ENCODE data around the gene ZNF263. TPM values are rescaled to one million over a fixed set of nuclear protein-coding genes. Genes with fewer than 3 reads are reported as not detected.

Gene ZNF263
- total and polyA plus RNA-seq, 9 of the 15 experiments (the other 6 are each of a cell fraction or from before 2014, with no cell fraction given), result 4.6 to 48.3 (median 31.8) TPM

DNA sequence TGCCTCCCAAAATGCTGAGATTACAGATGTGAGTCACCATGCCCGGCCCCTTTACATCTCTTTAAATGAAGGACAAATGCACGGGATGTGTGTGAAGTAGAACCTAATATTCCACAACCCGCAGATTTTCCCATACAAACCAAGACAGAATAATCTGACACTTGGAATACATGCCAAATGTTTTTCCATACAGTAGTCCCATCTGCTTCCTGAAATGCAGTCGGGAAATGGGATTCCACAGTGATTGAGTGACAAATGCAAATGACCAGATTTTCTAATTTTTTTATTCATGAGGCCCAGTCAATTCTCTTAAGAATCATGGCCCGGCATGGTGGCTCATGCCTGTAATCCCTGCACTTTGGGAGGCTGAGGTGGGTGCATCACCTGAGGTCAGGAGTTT is 41.5 kb upstream of the ZNF263 start:
- Histone ChIP-seq H3K36me3 (ENCODE audit: control insufficient read depth, insufficient read depth, low read length) (no peaks in the 10 kb centered on the region), H3K79me2 (ENCODE audit: control insufficient read depth, insufficient read depth, low read length) (no peaks in the 10 kb centered on the region), H4K20me1 (replicated peaks; ENCODE audit: control insufficient read depth, insufficient read depth, low read length) (no peaks in the 10 kb centered on the region), H3K4me2 (ENCODE audit: insufficient read depth, low read length) (no peak overlapping the region), H3K9me3 (replicated peaks; ENCODE audit: control insufficient read depth, insufficient read depth, low read depth, low read length) (peaks cover 4% of the 10 kb centered on the region), H3K4me1 (replicated peaks in 1 of 2; ENCODE audit: control insufficient read depth in 2 of 2, insufficient read depth in 2 of 2, low read length in 2 of 2) (no peaks in the 10 kb centered on the region), H2AFZ (ENCODE audit: low read depth, low read length) (no peak overlapping the region), H3K9me1 (ENCODE audit: control insufficient read depth, insufficient read depth, low read length) (no peaks in the 10 kb centered on the region), H3K9ac (ENCODE audit: insufficient read depth in 1 of 2, low read depth in 2 of 2, low read length in 2 of 2) (no peak overlapping the region), H3K4me3 (no peak overlapping the region), H3K27ac (ENCODE audit: extremely low read depth, low read depth, low read length) (no peak overlapping the region), H3K27me3 (ENCODE audit: control insufficient read depth in 2 of 2, insufficient read depth in 2 of 2, low read length in 2 of 2) (peaks cover 22 to 35% of the 10 kb centered on the region in 2 experiments)
- ATAC-seq, result no peak
- TF ChIP-seq ZNF696 (CRISPR knock-in tag; conservative IDR thresholded peaks at IDR 0.05), result no peak
- no peak for TF ChIP-seq TCFL5 (CRISPR knock-in tag; conservative IDR thresholded peaks at IDR 0.05)
- no peak for TF ChIP-seq ZFP1 (CRISPR knock-in tag; IDR thresholded peaks at IDR 0.05)
- TF ChIP-seq SMC3 (conservative IDR thresholded peaks at IDR 0.05; ENCODE audit: insufficient read depth, low read depth, low read length), result no peak
- no peak for TF ChIP-seq POLR3A (IDR thresholded peaks at IDR 0.05; ENCODE audit: borderline replicate concordance, extremely low read depth, insufficient read depth, insufficient read length)
- TF ChIP-seq ZNF121 (CRISPR knock-in tag; conservative IDR thresholded peaks at IDR 0.05), result no peak
- TF ChIP-seq HLTF (IDR thresholded peaks at IDR 0.05), result no peak
- TF ChIP-seq, protein P1, sequence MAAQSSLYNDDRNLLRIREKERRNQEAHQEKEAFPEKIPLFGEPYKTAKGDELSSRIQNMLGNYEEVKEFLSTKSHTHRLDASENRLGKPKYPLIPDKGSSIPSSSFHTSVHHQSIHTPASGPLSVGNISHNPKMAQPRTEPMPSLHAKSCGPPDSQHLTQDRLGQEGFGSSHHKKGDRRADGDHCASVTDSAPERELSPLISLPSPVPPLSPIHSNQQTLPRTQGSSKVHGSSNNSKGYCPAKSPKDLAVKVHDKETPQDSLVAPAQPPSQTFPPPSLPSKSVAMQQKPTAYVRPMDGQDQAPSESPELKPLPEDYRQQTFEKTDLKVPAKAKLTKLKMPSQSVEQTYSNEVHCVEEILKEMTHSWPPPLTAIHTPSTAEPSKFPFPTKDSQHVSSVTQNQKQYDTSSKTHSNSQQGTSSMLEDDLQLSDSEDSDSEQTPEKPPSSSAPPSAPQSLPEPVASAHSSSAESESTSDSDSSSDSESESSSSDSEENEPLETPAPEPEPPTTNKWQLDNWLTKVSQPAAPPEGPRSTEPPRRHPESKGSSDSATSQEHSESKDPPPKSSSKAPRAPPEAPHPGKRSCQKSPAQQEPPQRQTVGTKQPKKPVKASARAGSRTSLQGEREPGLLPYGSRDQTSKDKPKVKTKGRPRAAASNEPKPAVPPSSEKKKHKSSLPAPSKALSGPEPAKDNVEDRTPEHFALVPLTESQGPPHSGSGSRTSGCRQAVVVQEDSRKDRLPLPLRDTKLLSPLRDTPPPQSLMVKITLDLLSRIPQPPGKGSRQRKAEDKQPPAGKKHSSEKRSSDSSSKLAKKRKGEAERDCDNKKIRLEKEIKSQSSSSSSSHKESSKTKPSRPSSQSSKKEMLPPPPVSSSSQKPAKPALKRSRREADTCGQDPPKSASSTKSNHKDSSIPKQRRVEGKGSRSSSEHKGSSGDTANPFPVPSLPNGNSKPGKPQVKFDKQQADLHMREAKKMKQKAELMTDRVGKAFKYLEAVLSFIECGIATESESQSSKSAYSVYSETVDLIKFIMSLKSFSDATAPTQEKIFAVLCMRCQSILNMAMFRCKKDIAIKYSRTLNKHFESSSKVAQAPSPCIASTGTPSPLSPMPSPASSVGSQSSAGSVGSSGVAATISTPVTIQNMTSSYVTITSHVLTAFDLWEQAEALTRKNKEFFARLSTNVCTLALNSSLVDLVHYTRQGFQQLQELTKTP (IDR thresholded peaks at IDR 0.05; ENCODE audit: low read depth in 1 of 2, partially characterized antibody in 2 of 2), result no peak
- TF ChIP-seq, protein P2, sequence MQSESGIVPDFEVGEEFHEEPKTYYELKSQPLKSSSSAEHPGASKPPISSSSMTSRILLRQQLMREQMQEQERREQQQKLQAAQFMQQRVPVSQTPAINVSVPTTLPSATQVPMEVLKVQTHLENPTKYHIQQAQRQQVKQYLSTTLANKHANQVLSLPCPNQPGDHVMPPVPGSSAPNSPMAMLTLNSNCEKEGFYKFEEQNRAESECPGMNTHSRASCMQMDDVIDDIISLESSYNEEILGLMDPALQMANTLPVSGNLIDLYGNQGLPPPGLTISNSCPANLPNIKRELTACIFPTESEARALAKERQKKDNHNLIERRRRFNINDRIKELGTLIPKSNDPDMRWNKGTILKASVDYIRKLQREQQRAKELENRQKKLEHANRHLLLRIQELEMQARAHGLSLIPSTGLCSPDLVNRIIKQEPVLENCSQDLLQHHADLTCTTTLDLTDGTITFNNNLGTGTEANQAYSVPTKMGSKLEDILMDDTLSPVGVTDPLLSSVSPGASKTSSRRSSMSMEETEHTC (IDR thresholded peaks at IDR 0.05), result no peak
- TF ChIP-seq GATA2 (CRISPR knock-in tag; IDR thresholded peaks at IDR 0.05), result no peak
- FAIRE-seq, result no peak
- POLR2A ChIA-PET, result no interaction called here
- intact Hi-C loops (cut with micrococcal nuclease) (no loop called here), in situ Hi-C loops (cut with MboI) (no loop called here)
- CTCF ChIA-PET (ENCODE audit: low intra/inter-chr PET ratio), result no interaction called here
- WGBS (ENCODE audit: insufficient coverage, low coverage, missing lambda C conversion rate), result 3% methylated on average over 5 of the region's 5 CpGs
- no TSS peak for BruUV-seq (replicated peaks)
- no peak for DNase-seq (ENCODE audit: extremely low read depth in 1 of 4, low spot score in 3 of 4)
